SKM-1 treated with dmso at 0.1 percent for 144 hours (cell line): ENCODE data around the gene BOC.
"Not testable (repeated sequence)": the region's sequence is repeated elsewhere in the genome, so short reads cannot be mapped to it uniquely, and the experiment has no call there.

ENCODE experiments used
- DNase-seq: peaks from one replicate; lab custom pipeline; 2025; ENCODE audit not compliant: unreplicated experiment; lab: John Stamatoyannopoulos, UW

BOC gene

GRCh38 chr3:113211330-113212149 lies at the start of gene BOC:
BOC (plus strand) TSS chr3:113211557; CDS start chr3:113249803, 38,246 bp downstream.
- no peak for DNase-seq

- no peak for DNase-seq
Observed at GRCh38 chr3:113161661-113162060, 49.7 kb upstream of the BOC start.

GRCh38 chr3:113163152-113163551 lies 48.2 kb upstream of the BOC start:
- no peak for DNase-seq

GRCh38 chr3:113165841-113166240 lies 45.5 kb upstream of the BOC start:
- no peak for DNase-seq

GRCh38 chr3:113166357-113166718 lies 45.0 kb upstream of the BOC start:
- no peak for DNase-seq

GRCh38 chr3:113166719-113167492 lies 44.5 kb upstream of the BOC start:
- no peak for DNase-seq

- DNase-seq = no peak
Observed at GRCh38 chr3:113167825-113168801, 43.2 kb upstream of the BOC start.

GRCh38 chr3:113169891-113170452 lies 41.4 kb upstream of the BOC start:
- DNase-seq = no peak

GRCh38 chr3:113170771-113171170 lies 40.6 kb upstream of the BOC start:
- DNase-seq = no peak

- not testable (repeated sequence) for DNase-seq
Observed at GRCh38 chr3:113171675-113172300, 39.6 kb upstream of the BOC start.

GRCh38 chr3:113173102-113173501 lies 38.3 kb upstream of the BOC start:
- DNase-seq = no peak

- no peak for DNase-seq
Observed at GRCh38 chr3:113174304-113174703, 37.1 kb upstream of the BOC start.

- peak; percentile 23 for DNase-seq
Observed at GRCh38 chr3:113174801-113175485, 36.4 kb upstream of the BOC start.

GRCh38 chr3:113177526-113177925 lies 33.8 kb upstream of the BOC start:
- DNase-seq = no peak

GRCh38 chr3:113179235-113179824 lies 32.0 kb upstream of the BOC start:
- no peak for DNase-seq

GRCh38 chr3:113183748-113184661 lies 27.4 kb upstream of the BOC start:
- no peak for DNase-seq

GRCh38 chr3:113185194-113185835 lies 26.0 kb upstream of the BOC start:
- no peak for DNase-seq

- DNase-seq = no peak
Observed at GRCh38 chr3:113186566-113186965, 24.8 kb upstream of the BOC start.
